ENCODE measurements around the gene CMIP.

DNA sequence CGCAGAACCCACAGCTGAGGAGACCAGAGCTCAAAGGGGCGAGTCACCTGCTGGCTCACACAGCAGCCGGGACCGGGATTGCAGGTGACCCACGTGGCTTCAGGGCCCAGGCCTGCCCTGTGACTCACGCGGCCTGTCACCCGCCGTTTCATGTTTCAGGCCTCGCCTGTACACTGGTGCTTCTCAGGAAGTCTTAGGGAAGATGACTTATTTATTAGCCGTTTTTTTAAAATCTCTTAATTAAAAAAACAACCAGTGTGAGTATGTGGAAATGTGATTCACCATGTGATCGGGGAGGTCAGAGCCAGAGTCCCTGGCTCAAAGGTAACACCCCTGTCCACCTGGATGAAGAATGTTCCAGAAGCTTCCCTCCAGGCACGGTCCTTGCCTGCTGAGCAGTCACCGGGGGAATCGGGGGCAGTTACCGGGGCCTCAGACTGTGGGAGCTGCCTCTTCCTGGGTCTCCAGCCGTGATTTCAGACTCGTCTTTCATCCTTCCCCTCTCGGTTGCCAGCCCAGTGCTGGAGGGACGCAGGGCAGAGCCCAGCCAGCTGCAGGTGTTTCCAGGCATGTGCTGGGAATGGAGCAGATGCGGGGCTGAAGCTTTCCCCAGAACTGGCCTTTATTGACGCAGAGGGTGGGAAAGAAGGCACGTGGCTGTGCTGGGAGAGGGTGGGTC lies 49.3 kb downstream of the CMIP start:
- no peak for TF ChIP-seq GATA2 (IDR thresholded peaks at IDR 0.05; ENCODE audit: low read depth, low read length)
- TF ChIP-seq GATA3 (IDR thresholded peaks at IDR 0.05; ENCODE audit: low read depth, low read length): no peak

Data from SH-SY5Y (cell line).